Fibroblast of skin of left biceps (primary cell): ENCODE measurements around the gene BTRC.
A peak's percentile ranks its signal among the peaks of the same experiment; 100 is the strongest.
"Not testable (repeated sequence)": the region's sequence is repeated elsewhere in the genome, so short reads cannot be mapped to it uniquely, and the experiment has no call there.

Source experiments
- DNase-seq, 2 experiments: peaks; one replicate each; pipeline ENCODE4 v3.0.0-alpha.2; 2013; ENCODE audit warnings: low read depth in 2 of 2

The BTRC gene

GRCh38 chr10:101346177-101346576, 7.8 kb upstream of the BTRC start:
- no peak for DNase-seq

- no peak for DNase-seq
Observed at GRCh38 chr10:101351017-101351416, 2.9 kb upstream of the BTRC start.

- DNase-seq = no peak
Observed at GRCh38 chr10:101351477-101351876, 2.5 kb upstream of the BTRC start.

- DNase-seq = not testable (repeated sequence)
Observed at GRCh38 chr10:101352857-101353256, 1.1 kb upstream of the BTRC start.

GRCh38 chr10:101354328-101355071, 535 bp downstream of the BTRC start:
- DNase-seq = no peak

GRCh38 chr10:101355072-101355706, 1.2 kb downstream of the BTRC start:
- DNase-seq = no peak

- no peak for DNase-seq
Observed at GRCh38 chr10:101356132-101356531, 2.2 kb downstream of the BTRC start.

GRCh38 chr10:101357958-101358357, 4.0 kb downstream of the BTRC start:
- DNase-seq = no peak

GRCh38 chr10:101358706-101359300, 4.8 kb downstream of the BTRC start:
- no peak for DNase-seq

GRCh38 chr10:101360090-101360489, 6.1 kb downstream of the BTRC start:
- not testable (repeated sequence) for DNase-seq

- DNase-seq = not testable (repeated sequence)
Observed at GRCh38 chr10:101360841-101361240, 6.9 kb downstream of the BTRC start.

GRCh38 chr10:101363850-101364400, 10.0 kb downstream of the BTRC start:
- no peak for DNase-seq

- DNase-seq = no peak
Observed at GRCh38 chr10:101364721-101365120, 10.8 kb downstream of the BTRC start.

GRCh38 chr10:101367569-101368453, 13.8 kb downstream of the BTRC start:
- DNase-seq = peak; percentile 32 to 33

GRCh38 chr10:101373063-101373462, 19.1 kb downstream of the BTRC start:
- no peak for DNase-seq

GRCh38 chr10:101373993-101374392, 20.0 kb downstream of the BTRC start:
- DNase-seq = not testable (repeated sequence)

- no peak for DNase-seq
Observed at GRCh38 chr10:101375076-101375475, 21.1 kb downstream of the BTRC start.

- DNase-seq = no peak
Observed at GRCh38 chr10:101379663-101380352, 25.8 kb downstream of the BTRC start.

GRCh38 chr10:101380353-101381017, 26.5 kb downstream of the BTRC start:
- DNase-seq = no peak

- DNase-seq = no peak
Observed at GRCh38 chr10:101385866-101386658, 32.1 kb downstream of the BTRC start.
